H7 (cell line): ENCODE results near the gene ZNF41. TPM values are rescaled to one million over a fixed set of nuclear protein-coding genes. Genes with fewer than 3 reads are reported as not detected.

Experiments used
- total RNA-seq: library from RNA; depleted of rRNA; stranded (reverse); fragments of >200 nt; shearing (Covaris generic); gene quantifications from 2 replicates; pipeline ENCODE4 v1.2.3, GENCODE V29; 2014; rRNA removed

ZNF41 gene
- total RNA-seq, 1 experiment from 2014 or later, result 4.3 TPM

Other genes starting within 250 kb of the ZNF41 start
- gene ZNF157, start 112.6 kb downstream of the ZNF41 start, total RNA-seq, result 0.26 and 0.31 TPM in 2 replicates
- 34.4 and 38.2 TPM in 2 replicates for gene ARAF, start 78.0 kb upstream of the ZNF41 start, total RNA-seq
- gene TIMP1, start 99.2 kb upstream of the ZNF41 start, total RNA-seq, result 59.6 and 66.1 TPM in 2 replicates
- 0.81 and 2.1 TPM in 2 replicates for gene SYN1, start 136.6 kb upstream of the ZNF41 start, total RNA-seq
- gene CFP, start 146.7 kb upstream of the ZNF41 start, total RNA-seq, result 5.5 and 6.0 TPM in 2 replicates
- gene ELK1, start 167.3 kb upstream of the ZNF41 start, total RNA-seq, result 32.7 and 33.8 TPM in 2 replicates
- 87.5 and 93.7 TPM in 2 replicates for gene UXT, start 176.0 kb upstream of the ZNF41 start, total RNA-seq